IPS DF 6.9 (cell line): Measurements from ENCODE around the gene BTF3.

Source experiments
- DNase-seq: peaks from one replicate; pipeline ENCODE4 v3.0.0-alpha.2; 2013; ENCODE audit warnings: low read depth, low spot score
- H3K27ac ChIP-seq: one replicate; pipeline ENCODE4 v1.5.1; 2013; ENCODE audit warnings: low read length, control low read depth
- H3K27me3 ChIP-seq: 2 replicates; pipeline ENCODE4 v1.6.1; 2013; ENCODE audit warnings: mild to moderate bottlenecking, low read length; ENCODE audit not compliant: control insufficient read depth, insufficient read depth
- H3K36me3 ChIP-seq: 2 replicates; pipeline ENCODE4 v1.6.1; 2013; ENCODE audit warnings: low read length; ENCODE audit not compliant: control insufficient read depth, insufficient read depth
- H3K4me1 ChIP-seq: 2 replicates; pipeline ENCODE4 v1.6.1; 2013; ENCODE audit warnings: low read length; ENCODE audit not compliant: control insufficient read depth, insufficient read depth
- H3K4me3 ChIP-seq: 2 replicates; pipeline ENCODE4 v1.5.1; 2013; ENCODE audit warnings: mild to moderate bottlenecking, low read length
- H3K9me3 ChIP-seq: 2 replicates; pipeline ENCODE4 v1.6.1; 2013; ENCODE audit warnings: low read length, inconsistent platforms; ENCODE audit not compliant: control insufficient read depth, insufficient read depth
- WGBS: extraction: QIAGEN DNeasy Blood & Tissue Kit; methylation state at CpG from one replicate; pipeline ENCODE4 v1.1.7; 2013; ENCODE audit warnings: mixed read lengths, missing lambda C conversion rate; ENCODE audit not compliant: insufficient read length, insufficient coverage; 5-methylcytosine and 5-hydroxymethylcytosine counted together

Gene BTF3

GRCh38 chr5:73539730-73540129 lies 41.5 kb downstream of the BTF3 start:
- H3K9me3 ChIP-seq = no peaks in the 10 kb centered on the region
- peaks cover 2% of the 10 kb centered on the region; the same call in 1 of the 2 replicates for H3K4me1 ChIP-seq
- no peaks in the 10 kb centered on the region for H3K36me3 ChIP-seq
- no peak overlapping the region for H3K4me3 ChIP-seq
- no peak for DNase-seq
- no peak overlapping the region for H3K27ac ChIP-seq
- WGBS = no CpG with 5 or more reads among the region's 2 CpGs
- no peaks in the 10 kb centered on the region for H3K27me3 ChIP-seq

GRCh38 chr5:73540192-73540591 lies 42.0 kb downstream of the BTF3 start:
- Histone ChIP-seq H3K27me3 (no peaks in the 10 kb centered on the region), H3K4me3 (no peak overlapping the region), H3K4me1 (peaks cover 2% of the 10 kb centered on the region; the same call in 1 of the 2 replicates), H3K9me3 (no peaks in the 10 kb centered on the region), H3K27ac (no peak overlapping the region), H3K36me3 (no peaks in the 10 kb centered on the region)
- no CpG with 5 or more reads among the region's 3 CpGs for WGBS
- no peak for DNase-seq

- no peak for DNase-seq
- Histone ChIP-seq H3K4me3 (no peak overlapping the region), H3K4me1 (peaks cover under 1% of the 10 kb centered on the region; the same call in 1 of the 2 replicates), H3K36me3 (no peaks in the 10 kb centered on the region), H3K27ac (no peak overlapping the region), H3K27me3 (no peaks in the 10 kb centered on the region), H3K9me3 (no peaks in the 10 kb centered on the region)
- WGBS = no CpG with 5 or more reads among the region's 4 CpGs
These were observed 43.8 kb downstream of the BTF3 start for GRCh38 chr5:73542020-73542419.

GRCh38 chr5:73544429-73545402 lies 46.5 kb downstream of the BTF3 start:
- WGBS = no CpG with 5 or more reads among the region's 9 CpGs
- H3K4me1 ChIP-seq = no peaks in the 10 kb centered on the region
- no peaks in the 10 kb centered on the region for H3K27me3 ChIP-seq
- H3K27ac ChIP-seq = no peak overlapping the region
- no peak overlapping the region for H3K4me3 ChIP-seq
- no peak for DNase-seq
- no peaks in the 10 kb centered on the region for H3K9me3 ChIP-seq
- H3K36me3 ChIP-seq = no peaks in the 10 kb centered on the region

GRCh38 chr5:73545403-73545779 lies 47.1 kb downstream of the BTF3 start:
- Histone ChIP-seq H3K36me3 (no peaks in the 10 kb centered on the region), H3K27me3 (no peaks in the 10 kb centered on the region), H3K4me1 (no peaks in the 10 kb centered on the region), H3K27ac (no peak overlapping the region), H3K4me3 (no peak overlapping the region), H3K9me3 (no peaks in the 10 kb centered on the region)
- DNase-seq = no peak
- no CpG with 5 or more reads among the region's 1 CpG for WGBS

- WGBS = no CpG with 5 or more reads among the region's 1 CpG
- Histone ChIP-seq H3K4me3 (no peak overlapping the region), H3K27ac (no peak overlapping the region), H3K27me3 (no peaks in the 10 kb centered on the region), H3K36me3 (no peaks in the 10 kb centered on the region), H3K9me3 (no peaks in the 10 kb centered on the region), H3K4me1 (no peaks in the 10 kb centered on the region)
- no peak for DNase-seq
These were observed 51.8 kb downstream of the BTF3 start for GRCh38 chr5:73550016-73550415.

GRCh38 chr5:73552642-73553041 lies 54.4 kb downstream of the BTF3 start:
- H3K36me3 ChIP-seq = no peaks in the 10 kb centered on the region
- no peaks in the 10 kb centered on the region for H3K4me1 ChIP-seq
- H3K27ac ChIP-seq = no peak overlapping the region

More at GRCh38 chr5:73552642-73553041, 54.4 kb downstream of the BTF3 start:
- no peaks in the 10 kb centered on the region for H3K9me3 ChIP-seq
- no peak for DNase-seq
- no peaks in the 10 kb centered on the region for H3K27me3 ChIP-seq
- no peak overlapping the region for H3K4me3 ChIP-seq
